ENCODE data around the gene HSPB6.

The HSPB6 gene

GRCh38 chr19:35789978-35790944 is 33.4 kb upstream of the HSPB6 start:
- Histone ChIP-seq H3K36me3 (replicated peaks in 1 of 2; ENCODE audit: control insufficient read depth in 2 of 2, insufficient read depth in 2 of 2, low read length in 2 of 2) (peaks cover 6 to 22% of the 10 kb centered on the region in 2 donors), H2BK12ac (ENCODE audit: low read length) (peak overlapping the region; percentile 73), H2BK120ac (ENCODE audit: low read depth, low read length) (no peak overlapping the region), H3K23ac (ENCODE audit: low read depth, low read length, poor library complexity) (peak overlapping the region; percentile 89), H3K14ac (ENCODE audit: low read length) (peak overlapping the region; percentile 89), H4K8ac (ENCODE audit: low read depth, low read length) (no peak overlapping the region), H3K27me3 (ENCODE audit: control insufficient read depth in 3 of 3, insufficient read depth in 3 of 3, low read depth in 1 of 3, low read length in 3 of 3) (peaks cover 0 to 10% (median 0%) of the 10 kb centered on the region in 3 experiments), H3K9ac (ENCODE audit: low read depth, low read length, poor library complexity) (peak overlapping the region; percentile 86), H3K4me2 (ENCODE audit: insufficient read depth, low read length, poor library complexity, severe bottlenecking) (no peak overlapping the region), H3K4ac (ENCODE audit: low read length) (no peak overlapping the region), H2AK5ac (ENCODE audit: low read depth, low read length) (peak overlapping the region; percentile 63), H2BK5ac (ENCODE audit: low read length) (no peak overlapping the region), H3K4me1 (ENCODE audit: control insufficient read depth in 2 of 2, insufficient read depth in 1 of 2, low read depth in 1 of 2, low read length in 2 of 2) (no peaks in the 10 kb centered on the region), H3K79me1 (ENCODE audit: low read depth, low read length) (peaks cover 1% of the 10 kb centered on the region), H4K91ac (ENCODE audit: low read depth, low read length, poor library complexity) (no peak overlapping the region), H3K18ac (ENCODE audit: low read length) (no peak overlapping the region), H3K9me3 (replicated peaks in 1 of 2; ENCODE audit: control insufficient read depth in 2 of 2, insufficient read depth in 1 of 2, low read depth in 1 of 2, low read length in 2 of 2) (no peaks in the 10 kb centered on the region), H3K27ac (replicated peaks; ENCODE audit: low read length) (no peak overlapping the region), H3K4me3 (ENCODE audit: low read length in 2 of 2) (peak overlapping the region in 1 of 2 donors; percentile 35), H2AFZ (ENCODE audit: low read length) (no peak overlapping the region), H2BK15ac (ENCODE audit: low read length) (no peak overlapping the region)
- no CpG with 5 or more reads among the region's 19 CpGs for WGBS, 2 donors (ENCODE audit: extremely low coverage in 2 of 2, insufficient read length in 2 of 2, insufficient replicate concordance in 1 of 2)
- DNase-seq (ENCODE audit: low spot score): no peak

GRCh38 chr19:35789195-35789977 is 32.6 kb upstream of the HSPB6 start:
- no peak overlapping the region for H2BK15ac ChIP-seq (ENCODE audit: low read length)
- H3K9me3 ChIP-seq (replicated peaks in 1 of 2; ENCODE audit: control insufficient read depth in 2 of 2, insufficient read depth in 1 of 2, low read depth in 1 of 2, low read length in 2 of 2): no peaks in the 10 kb centered on the region
- H4K8ac ChIP-seq (ENCODE audit: low read depth, low read length): no peak overlapping the region
- no peak overlapping the region for H3K23ac ChIP-seq (ENCODE audit: low read depth, low read length, poor library complexity)
- peaks cover 0 to 3% of the 10 kb centered on the region in 2 donors for H3K4me1 ChIP-seq (ENCODE audit: control insufficient read depth in 2 of 2, insufficient read depth in 1 of 2, low read depth in 1 of 2, low read length in 2 of 2)
- H3K36me3 ChIP-seq (replicated peaks in 1 of 2; ENCODE audit: control insufficient read depth in 2 of 2, insufficient read depth in 2 of 2, low read length in 2 of 2): peaks cover 6 to 30% of the 10 kb centered on the region in 2 donors
- DNase-seq (ENCODE audit: low spot score): no peak
- H3K9ac ChIP-seq (ENCODE audit: low read depth, low read length, poor library complexity): peak overlapping the region; percentile 84
- H2BK120ac ChIP-seq (ENCODE audit: low read depth, low read length): no peak overlapping the region
- H3K4me3 ChIP-seq (ENCODE audit: low read length in 2 of 2): no peak overlapping the region
- H3K79me1 ChIP-seq (ENCODE audit: low read depth, low read length): peaks cover 1% of the 10 kb centered on the region
- no peak overlapping the region for H3K27ac ChIP-seq (replicated peaks; ENCODE audit: low read length)
- H2BK5ac ChIP-seq (ENCODE audit: low read length): no peak overlapping the region
- peaks cover 0 to 5% (median 0%) of the 10 kb centered on the region in 3 experiments for H3K27me3 ChIP-seq (ENCODE audit: control insufficient read depth in 3 of 3, insufficient read depth in 3 of 3, low read depth in 1 of 3, low read length in 3 of 3)
- H3K14ac ChIP-seq (ENCODE audit: low read length): no peak overlapping the region
- H3K4ac ChIP-seq (ENCODE audit: low read length): no peak overlapping the region
- no peak overlapping the region for H3K18ac ChIP-seq (ENCODE audit: low read length)
- H2BK12ac ChIP-seq (ENCODE audit: low read length): no peak overlapping the region
- no CpG with 5 or more reads among the region's 11 CpGs for WGBS, 2 donors (ENCODE audit: extremely low coverage in 2 of 2, insufficient read length in 2 of 2, insufficient replicate concordance in 1 of 2)
- H2AK5ac ChIP-seq (ENCODE audit: low read depth, low read length): no peak overlapping the region
- H4K91ac ChIP-seq (ENCODE audit: low read depth, low read length, poor library complexity): no peak overlapping the region
- no peak overlapping the region for H3K4me2 ChIP-seq (ENCODE audit: insufficient read depth, low read length, poor library complexity, severe bottlenecking)
- H2AFZ ChIP-seq (ENCODE audit: low read length): no peak overlapping the region

GRCh38 chr19:35788205-35788960 is 31.6 kb upstream of the HSPB6 start:
- Histone ChIP-seq H4K8ac (ENCODE audit: low read depth, low read length) (no peak overlapping the region), H3K14ac (ENCODE audit: low read length) (no peak overlapping the region), H3K23ac (ENCODE audit: low read depth, low read length, poor library complexity) (no peak overlapping the region), H2BK12ac (ENCODE audit: low read length) (no peak overlapping the region), H2BK15ac (ENCODE audit: low read length) (no peak overlapping the region), H3K36me3 (replicated peaks in 1 of 2; ENCODE audit: control insufficient read depth in 2 of 2, insufficient read depth in 2 of 2, low read length in 2 of 2) (peaks cover 6 to 35% of the 10 kb centered on the region in 2 donors), H3K9me3 (replicated peaks in 1 of 2; ENCODE audit: control insufficient read depth in 2 of 2, insufficient read depth in 1 of 2, low read depth in 1 of 2, low read length in 2 of 2) (no peaks in the 10 kb centered on the region), H3K4me3 (ENCODE audit: low read length in 2 of 2) (no peak overlapping the region), H3K4ac (ENCODE audit: low read length) (no peak overlapping the region), H3K27me3 (ENCODE audit: control insufficient read depth in 3 of 3, insufficient read depth in 3 of 3, low read depth in 1 of 3, low read length in 3 of 3) (peaks cover 0 to 2% (median 0%) of the 10 kb centered on the region in 3 experiments), H2BK120ac (ENCODE audit: low read depth, low read length) (no peak overlapping the region), H3K4me1 (ENCODE audit: control insufficient read depth in 2 of 2, insufficient read depth in 1 of 2, low read depth in 1 of 2, low read length in 2 of 2) (peaks cover 0 to 8% of the 10 kb centered on the region in 2 donors), H4K91ac (ENCODE audit: low read depth, low read length, poor library complexity) (no peak overlapping the region), H2AFZ (ENCODE audit: low read length) (no peak overlapping the region), H3K27ac (replicated peaks; ENCODE audit: low read length) (no peak overlapping the region), H3K9ac (ENCODE audit: low read depth, low read length, poor library complexity) (no peak overlapping the region), H3K4me2 (ENCODE audit: insufficient read depth, low read length, poor library complexity, severe bottlenecking) (no peak overlapping the region), H3K79me1 (ENCODE audit: low read depth, low read length) (peaks cover 1% of the 10 kb centered on the region), H2AK5ac (ENCODE audit: low read depth, low read length) (no peak overlapping the region), H3K18ac (ENCODE audit: low read length) (no peak overlapping the region), H2BK5ac (ENCODE audit: low read length) (no peak overlapping the region)
- no CpG with 5 or more reads among the region's 12 CpGs for WGBS, 2 donors (ENCODE audit: extremely low coverage in 2 of 2, insufficient read length in 2 of 2, insufficient replicate concordance in 1 of 2)
- no peak for DNase-seq (ENCODE audit: low spot score)

All from neuronal stem cell (in vitro differentiated cells).